UCSD-AML1 (cell line): ENCODE results near the gene TMX1.

Experiments
- DNase-seq: peaks from one replicate; lab custom pipeline; 2025; ENCODE audit not compliant: unreplicated experiment; lab: John Stamatoyannopoulos, UW

Gene TMX1

GRCh38 chr14:51242545-51243490, 2.8 kb downstream of the TMX1 start:
- DNase-seq, result no peak

- no peak for DNase-seq
These were observed 4.5 kb downstream of the TMX1 start for GRCh38 chr14:51244591-51244990.

GRCh38 chr14:51246032-51246431, 6.0 kb downstream of the TMX1 start:
- DNase-seq, result no peak

- no peak for DNase-seq
These were observed 8.3 kb downstream of the TMX1 start for GRCh38 chr14:51248016-51248987.

GRCh38 chr14:51251486-51251885, 11.4 kb downstream of the TMX1 start:
- DNase-seq, result no peak

- DNase-seq, result no peak
These were observed 13.8 kb downstream of the TMX1 start for GRCh38 chr14:51253880-51254279.

GRCh38 chr14:51258280-51258679, 18.2 kb downstream of the TMX1 start:
- no peak for DNase-seq

- no peak for DNase-seq
These were observed 18.7 kb downstream of the TMX1 start for GRCh38 chr14:51258788-51259187.

GRCh38 chr14:51260225-51260624, 20.2 kb downstream of the TMX1 start:
- no peak for DNase-seq

GRCh38 chr14:51261151-51261550, 21.1 kb downstream of the TMX1 start:
- no peak for DNase-seq

- no peak for DNase-seq
These were observed 22.8 kb downstream of the TMX1 start for GRCh38 chr14:51262868-51263267.

GRCh38 chr14:51269634-51270033, 29.6 kb downstream of the TMX1 start:
- DNase-seq, result no peak

GRCh38 chr14:51276605-51277004, 36.6 kb downstream of the TMX1 start:
- no peak for DNase-seq

- DNase-seq, result no peak
These were observed 37.8 kb downstream of the TMX1 start for GRCh38 chr14:51277753-51278415.

GRCh38 chr14:51282517-51282916, 42.5 kb downstream of the TMX1 start:
- DNase-seq, result no peak

GRCh38 chr14:51283402-51284085, 43.5 kb downstream of the TMX1 start:
- no peak for DNase-seq

- DNase-seq, result no peak
These were observed 44.2 kb downstream of the TMX1 start for GRCh38 chr14:51284241-51284640.

GRCh38 chr14:51285120-51285519, 45.1 kb downstream of the TMX1 start:
- no peak for DNase-seq

- no peak for DNase-seq
These were observed 49.1 kb downstream of the TMX1 start for GRCh38 chr14:51289169-51289568.

- no peak for DNase-seq
These were observed 50.1 kb downstream of the TMX1 start for GRCh38 chr14:51290132-51290531.

GRCh38 chr14:51291016-51291415, 51.0 kb downstream of the TMX1 start:
- DNase-seq, result no peak
